OCI-LY3 (cell line): ENCODE data around the gene CACNA1B.
"Not testable (repeated sequence)": the region's sequence is repeated elsewhere in the genome, so short reads cannot be mapped to it uniquely, and the experiment has no call there.

Experiments used
- H2AFZ ChIP-seq: fragments of 200-600, 300-600 bp; shearing (Covaris generic); 2 replicates; pipeline ENCODE4 v1.6.0; 2014; ENCODE audit warnings: antibody characterized with exemption, low read depth, low read length
- H3K27ac ChIP-seq: fragments of 200-600, 300-600 bp; sonication (generic); 2 replicates; pipeline ENCODE4 v1.5.1; 2014; ENCODE audit warnings: mild to moderate bottlenecking, low read length, moderate library complexity, mixed read lengths
- H3K27me3 ChIP-seq: fragments of 200-600, 300-600 bp; sonication (generic); 2 replicates; pipeline ENCODE4 v1.6.1; 2014; ENCODE audit warnings: low read depth, low read length, mixed read lengths
- H3K36me3 ChIP-seq: fragments of 200-600, 300-600 bp; sonication (generic); replicated peaks from 2 replicates; pipeline ENCODE3; 2014; ENCODE audit warnings: low read depth, low read length, mixed read lengths
- H3K4me1 ChIP-seq: fragments of 300-600, 200-600 bp; sonication (generic); 2 replicates; pipeline ENCODE4 v1.6.1; 2014; ENCODE audit warnings: low read length, mixed read lengths
- H3K4me2 ChIP-seq: fragments of 200-600, 300-600 bp; sonication (generic); 2 replicates; pipeline ENCODE4 v1.6.1; 2014; ENCODE audit warnings: low read length, mixed read lengths
- H3K4me3 ChIP-seq: fragments of 300-600, 200-600 bp; sonication (generic); 2 replicates; pipeline ENCODE4 v1.5.1; 2014; ENCODE audit warnings: antibody characterized with exemption, mild to moderate bottlenecking, low read length, moderate library complexity
- H3K79me2 ChIP-seq: fragments of 300-600, 200-600 bp; shearing (Covaris generic); 2 replicates; pipeline ENCODE4 v1.6.1; 2014; ENCODE audit warnings: mild to moderate bottlenecking, low read length, mixed read lengths
- H3K9ac ChIP-seq: fragments of 300-600, 200-600 bp; shearing (Covaris generic); 2 replicates; pipeline ENCODE4 v1.6.0; 2014; ENCODE audit warnings: mild to moderate bottlenecking, low read length, moderate library complexity
- H3K9me3 ChIP-seq: fragments of 200-600, 300-600 bp; shearing (Covaris generic); 2 replicates; pipeline ENCODE4 v1.6.1; 2014; ENCODE audit warnings: low read length, mixed read lengths; ENCODE audit not compliant: insufficient read depth
- H4K20me1 ChIP-seq: fragments of 200-600, 300-600 bp; sonication (generic); 2 replicates; pipeline ENCODE4 v1.6.1; 2016; ENCODE audit warnings: low read length, mixed read lengths; ENCODE audit not compliant: insufficient read depth
- EZH2phosphoT487 ChIP-seq: fragments of 200-600 bp; shearing (Covaris generic); IDR thresholded peaks from 2 replicates; pipeline ENCODE4 v1.6.1; 2018; ENCODE audit warnings: antibody characterized with exemption, mixed run types, low read depth
- TF ChIP-seq, protein P1 (sequence below): fragments of 200-600, 300-600 bp; sonication (generic); IDR thresholded peaks from 2 replicates; pipeline ENCODE4 v1.5.1; 2014; ENCODE audit warnings: antibody characterized with exemption, low read length, low read depth

The CACNA1B gene

DNA sequence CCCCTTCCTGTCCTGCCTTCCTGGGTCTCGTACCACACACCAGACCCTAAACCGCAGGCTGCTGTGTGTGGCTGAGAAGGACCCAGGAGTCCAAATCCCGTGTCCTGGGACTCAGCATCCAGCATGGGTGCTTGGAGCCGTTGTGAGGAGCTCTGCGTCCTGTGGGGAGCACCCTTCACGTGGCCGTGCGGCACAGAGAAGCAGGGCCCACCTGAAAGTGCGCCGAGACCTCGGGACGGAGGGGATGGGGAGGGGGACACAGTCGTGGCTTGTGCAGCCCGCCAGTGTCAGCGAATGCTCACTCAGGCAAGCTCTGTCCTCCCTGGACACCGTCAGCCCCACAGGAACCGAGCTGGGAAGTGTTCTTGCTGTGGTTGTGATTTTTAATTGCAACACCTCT lies 244.6 kb downstream of the CACNA1B start:
- Histone ChIP-seq H3K27me3 (no peaks in the 10 kb centered on the region), H3K9ac (no peak overlapping the region), H3K4me1 (peaks cover 3% of the 10 kb centered on the region), H4K20me1 (no peaks in the 10 kb centered on the region), H3K36me3 (peaks cover 17% of the 10 kb centered on the region), H3K9me3 (no peaks in the 10 kb centered on the region), H2AFZ (no peak overlapping the region), H3K27ac (no peak overlapping the region), H3K4me3 (no peak overlapping the region), H3K79me2 (no peaks in the 10 kb centered on the region), H3K4me2 (no peak overlapping the region)
- TF ChIP-seq EZH2phosphoT487, result no peak
- TF ChIP-seq, protein P1, sequence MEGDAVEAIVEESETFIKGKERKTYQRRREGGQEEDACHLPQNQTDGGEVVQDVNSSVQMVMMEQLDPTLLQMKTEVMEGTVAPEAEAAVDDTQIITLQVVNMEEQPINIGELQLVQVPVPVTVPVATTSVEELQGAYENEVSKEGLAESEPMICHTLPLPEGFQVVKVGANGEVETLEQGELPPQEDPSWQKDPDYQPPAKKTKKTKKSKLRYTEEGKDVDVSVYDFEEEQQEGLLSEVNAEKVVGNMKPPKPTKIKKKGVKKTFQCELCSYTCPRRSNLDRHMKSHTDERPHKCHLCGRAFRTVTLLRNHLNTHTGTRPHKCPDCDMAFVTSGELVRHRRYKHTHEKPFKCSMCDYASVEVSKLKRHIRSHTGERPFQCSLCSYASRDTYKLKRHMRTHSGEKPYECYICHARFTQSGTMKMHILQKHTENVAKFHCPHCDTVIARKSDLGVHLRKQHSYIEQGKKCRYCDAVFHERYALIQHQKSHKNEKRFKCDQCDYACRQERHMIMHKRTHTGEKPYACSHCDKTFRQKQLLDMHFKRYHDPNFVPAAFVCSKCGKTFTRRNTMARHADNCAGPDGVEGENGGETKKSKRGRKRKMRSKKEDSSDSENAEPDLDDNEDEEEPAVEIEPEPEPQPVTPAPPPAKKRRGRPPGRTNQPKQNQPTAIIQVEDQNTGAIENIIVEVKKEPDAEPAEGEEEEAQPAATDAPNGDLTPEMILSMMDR, result no peak

GRCh38 chr9:138122676-138123075 lies 245.1 kb downstream of the CACNA1B start:
- Histone ChIP-seq H3K4me2 (no peak overlapping the region), H2AFZ (no peak overlapping the region), H3K27ac (no peak overlapping the region), H3K4me3 (no peak overlapping the region), H3K79me2 (no peaks in the 10 kb centered on the region), H4K20me1 (no peaks in the 10 kb centered on the region), H3K27me3 (no peaks in the 10 kb centered on the region), H3K4me1 (peaks cover 3% of the 10 kb centered on the region), H3K9ac (no peak overlapping the region), H3K9me3 (no peaks in the 10 kb centered on the region), H3K36me3 (peaks cover 13% of the 10 kb centered on the region)
- no peak for TF ChIP-seq EZH2phosphoT487
- TF ChIP-seq, protein P1, result no peak

- H3K36me3 ChIP-seq, result peaks cover 13% of the 10 kb centered on the region
- TF ChIP-seq, protein P1, result no peak
- no peak for TF ChIP-seq EZH2phosphoT487
- H3K79me2 ChIP-seq, result no peaks in the 10 kb centered on the region
- H3K4me2 ChIP-seq, result no peak overlapping the region
- peaks cover 3% of the 10 kb centered on the region for H3K4me1 ChIP-seq
- H3K4me3 ChIP-seq, result no peak overlapping the region
- H3K9ac ChIP-seq, result no peak overlapping the region
- no peaks in the 10 kb centered on the region for H3K27me3 ChIP-seq
- no peak overlapping the region for H3K27ac ChIP-seq
- no peaks in the 10 kb centered on the region for H3K9me3 ChIP-seq
- no peaks in the 10 kb centered on the region for H4K20me1 ChIP-seq
- no peak overlapping the region for H2AFZ ChIP-seq
These were observed 245.5 kb downstream of the CACNA1B start for GRCh38 chr9:138123086-138123485.

DNA sequence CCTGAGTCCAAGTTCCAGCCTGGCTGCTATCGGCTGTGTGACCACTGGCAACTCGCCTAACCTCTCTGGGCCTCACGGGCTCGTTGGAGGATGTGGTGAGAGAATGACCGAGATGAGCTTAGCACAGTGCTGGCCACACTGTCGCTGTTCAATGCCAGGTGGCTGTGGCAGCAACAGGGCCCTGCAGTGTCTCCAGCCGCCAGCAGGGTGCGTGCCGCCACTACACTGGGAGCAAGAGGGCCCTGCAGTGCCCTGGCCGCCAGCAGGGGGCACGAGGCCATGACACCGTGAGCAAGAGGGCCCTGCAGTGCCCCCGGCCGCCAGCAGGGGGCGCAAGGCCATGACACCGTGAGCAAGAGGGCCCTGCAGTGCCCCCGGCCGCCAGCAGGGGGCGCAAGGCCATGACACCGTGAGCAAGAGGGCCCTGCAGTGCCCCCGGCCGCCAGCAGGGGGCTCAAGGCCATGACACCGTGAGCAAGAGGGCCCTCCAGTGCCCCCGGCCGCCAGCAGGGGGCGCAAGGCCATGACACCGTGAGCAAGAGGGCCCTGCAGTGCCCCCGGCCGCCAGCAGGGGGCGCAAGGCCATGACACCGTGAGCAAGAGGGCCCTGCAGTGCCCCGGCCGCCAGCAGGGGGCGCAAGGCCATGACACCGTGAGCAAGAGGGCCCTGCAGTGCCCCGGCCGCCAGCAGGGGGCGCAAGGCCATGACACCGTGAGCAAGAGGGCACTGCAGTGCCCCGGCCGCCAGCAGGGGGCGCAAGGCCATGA lies 248.7 kb downstream of the CACNA1B start:
- H3K4me2 ChIP-seq, H3K36me3 ChIP-seq, H3K27me3 ChIP-seq, H3K27ac ChIP-seq, H4K20me1 ChIP-seq, H3K9ac ChIP-seq, H3K4me3 ChIP-seq, H3K79me2 ChIP-seq, H2AFZ ChIP-seq, H3K4me1 ChIP-seq, H3K9me3 ChIP-seq: not testable (repeated sequence)
- TF ChIP-seq, protein P1, result peak; percentile 34

DNA sequence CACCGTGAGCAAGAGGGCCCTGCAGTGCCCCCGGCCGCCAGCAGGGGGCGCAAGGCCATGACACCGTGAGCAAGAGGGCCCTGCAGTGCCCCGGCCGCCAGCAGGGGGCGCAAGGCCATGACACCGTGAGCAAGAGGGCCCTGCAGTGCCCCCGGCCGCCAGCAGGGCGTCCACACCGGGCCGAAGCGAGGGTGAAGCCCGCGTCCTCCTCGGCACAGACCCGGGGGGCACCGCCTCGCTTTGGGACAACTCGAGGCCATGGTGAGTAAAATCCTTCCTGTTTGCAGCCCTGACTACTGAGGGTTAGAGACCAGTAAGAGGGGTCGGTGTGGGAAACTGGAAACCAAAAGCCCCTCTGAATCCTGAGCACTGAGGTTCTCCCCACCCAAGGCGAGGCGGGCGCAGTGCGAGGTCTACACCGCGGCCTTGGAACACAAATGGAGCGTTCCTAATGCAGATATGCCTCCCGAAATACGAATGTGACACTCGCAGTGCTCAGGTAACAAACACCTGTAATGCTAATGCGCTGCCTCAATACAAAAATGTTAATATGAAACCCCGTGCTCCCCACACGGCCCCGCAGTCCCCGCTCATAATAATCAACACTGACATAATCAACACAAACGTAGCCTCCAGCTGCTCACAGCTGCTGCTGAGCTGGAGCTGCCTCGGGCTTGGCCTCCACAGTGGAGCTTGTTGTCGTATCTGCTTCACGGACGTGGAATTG lies 249.4 kb downstream of the CACNA1B start:
- H3K4me3 ChIP-seq, H2AFZ ChIP-seq, H4K20me1 ChIP-seq, H3K36me3 ChIP-seq, H3K27me3 ChIP-seq, H3K4me2 ChIP-seq, H3K9ac ChIP-seq, H3K9me3 ChIP-seq, H3K4me1 ChIP-seq, H3K79me2 ChIP-seq, H3K27ac ChIP-seq: not testable (repeated sequence)

DNA sequence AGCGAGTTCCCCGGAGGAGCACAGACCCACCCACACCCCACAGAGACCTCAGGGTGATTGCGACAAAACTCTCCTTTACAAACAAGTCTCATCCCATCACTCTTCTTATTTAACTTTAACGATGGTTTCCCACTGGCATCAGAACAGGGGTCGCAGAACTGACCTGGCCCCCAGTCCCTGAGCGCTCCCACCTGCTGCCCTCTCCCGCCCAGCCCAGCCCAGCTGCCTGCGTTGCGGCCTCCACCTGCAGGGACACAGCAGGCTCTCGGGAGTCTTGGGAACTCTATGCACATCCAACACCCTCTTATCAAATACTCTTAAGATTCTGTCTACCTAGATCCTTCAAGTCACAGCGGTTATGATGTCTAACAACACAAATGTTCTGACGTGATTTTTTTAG lies 250.4 kb downstream of the CACNA1B start:
- not testable (repeated sequence) for H3K36me3 ChIP-seq, H2AFZ ChIP-seq, H3K9me3 ChIP-seq, H4K20me1 ChIP-seq, H3K9ac ChIP-seq, H3K27ac ChIP-seq, H3K4me3 ChIP-seq, H3K4me1 ChIP-seq, H3K79me2 ChIP-seq, H3K4me2 ChIP-seq, H3K27me3 ChIP-seq
